Ishikawa (cell line): Measurements from ENCODE around the gene SYTL3.

Source experiments
- CEBPB ChIP-seq: IDR thresholded peaks from 2 replicates; pipeline ENCODE4 v1.6.1; 2012
- CREB1 ChIP-seq: IDR thresholded peaks from 2 replicates; pipeline ENCODE4 v1.6.1; 2012; ENCODE audit warnings: low read depth
- EGR1 ChIP-seq: IDR thresholded peaks from 2 replicates; pipeline ENCODE4 v1.6.1; 2012
- EP300 ChIP-seq: IDR thresholded peaks from 2 replicates; pipeline ENCODE4 v1.6.1; 2012; ENCODE audit warnings: borderline replicate concordance
- FOXM1 ChIP-seq: IDR thresholded peaks from 2 replicates; pipeline ENCODE4 v1.6.1; 2012; ENCODE audit warnings: low read depth, borderline replicate concordance
- MAX ChIP-seq: IDR thresholded peaks from 2 replicates; pipeline ENCODE4 v1.6.1; 2012
- NFIC ChIP-seq: IDR thresholded peaks from 2 replicates; pipeline ENCODE4 v1.6.1; 2012
- RAD21 ChIP-seq: IDR thresholded peaks from 2 replicates; pipeline ENCODE4 v1.6.1; 2012; ENCODE audit warnings: low read depth
- TAF1 ChIP-seq: IDR thresholded peaks from 2 replicates; pipeline ENCODE4 v1.6.1; 2012; ENCODE audit warnings: low read depth, mild to moderate bottlenecking
- TCF12 ChIP-seq: IDR thresholded peaks from 2 replicates; pipeline ENCODE4 v1.6.1; 2012; ENCODE audit warnings: low read depth
- TEAD4 ChIP-seq: IDR thresholded peaks from 2 replicates; pipeline ENCODE4 v1.6.1; 2012
- USF1 ChIP-seq: IDR thresholded peaks from 2 replicates; pipeline ENCODE4 v1.6.1; 2012
- YY1 ChIP-seq: IDR thresholded peaks from 2 replicates; pipeline ENCODE4 v1.6.1; 2012; ENCODE audit warnings: low read depth
- ZBTB7A ChIP-seq: IDR thresholded peaks from 2 replicates; pipeline ENCODE4 v1.6.1; 2012; ENCODE audit warnings: low read depth
- TF ChIP-seq, protein P1 (sequence below): IDR thresholded peaks from 2 replicates; pipeline ENCODE4 v1.6.1; 2012; ENCODE audit warnings: low read depth, mild to moderate bottlenecking

The SYTL3 gene

GRCh38 chr6:158743033-158743651 is 93.3 kb downstream of the SYTL3 start:
- TF ChIP-seq, protein P1, sequence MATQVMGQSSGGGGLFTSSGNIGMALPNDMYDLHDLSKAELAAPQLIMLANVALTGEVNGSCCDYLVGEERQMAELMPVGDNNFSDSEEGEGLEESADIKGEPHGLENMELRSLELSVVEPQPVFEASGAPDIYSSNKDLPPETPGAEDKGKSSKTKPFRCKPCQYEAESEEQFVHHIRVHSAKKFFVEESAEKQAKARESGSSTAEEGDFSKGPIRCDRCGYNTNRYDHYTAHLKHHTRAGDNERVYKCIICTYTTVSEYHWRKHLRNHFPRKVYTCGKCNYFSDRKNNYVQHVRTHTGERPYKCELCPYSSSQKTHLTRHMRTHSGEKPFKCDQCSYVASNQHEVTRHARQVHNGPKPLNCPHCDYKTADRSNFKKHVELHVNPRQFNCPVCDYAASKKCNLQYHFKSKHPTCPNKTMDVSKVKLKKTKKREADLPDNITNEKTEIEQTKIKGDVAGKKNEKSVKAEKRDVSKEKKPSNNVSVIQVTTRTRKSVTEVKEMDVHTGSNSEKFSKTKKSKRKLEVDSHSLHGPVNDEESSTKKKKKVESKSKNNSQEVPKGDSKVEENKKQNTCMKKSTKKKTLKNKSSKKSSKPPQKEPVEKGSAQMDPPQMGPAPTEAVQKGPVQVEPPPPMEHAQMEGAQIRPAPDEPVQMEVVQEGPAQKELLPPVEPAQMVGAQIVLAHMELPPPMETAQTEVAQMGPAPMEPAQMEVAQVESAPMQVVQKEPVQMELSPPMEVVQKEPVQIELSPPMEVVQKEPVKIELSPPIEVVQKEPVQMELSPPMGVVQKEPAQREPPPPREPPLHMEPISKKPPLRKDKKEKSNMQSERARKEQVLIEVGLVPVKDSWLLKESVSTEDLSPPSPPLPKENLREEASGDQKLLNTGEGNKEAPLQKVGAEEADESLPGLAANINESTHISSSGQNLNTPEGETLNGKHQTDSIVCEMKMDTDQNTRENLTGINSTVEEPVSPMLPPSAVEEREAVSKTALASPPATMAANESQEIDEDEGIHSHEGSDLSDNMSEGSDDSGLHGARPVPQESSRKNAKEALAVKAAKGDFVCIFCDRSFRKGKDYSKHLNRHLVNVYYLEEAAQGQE: no peak
- TF ChIP-seq RAD21: no peak
- TF ChIP-seq EP300: no peak
- no peak for TF ChIP-seq USF1
- TF ChIP-seq NFIC: no peak
- TF ChIP-seq TEAD4: no peak
- TF ChIP-seq CREB1: no peak
- TF ChIP-seq YY1: no peak
- TF ChIP-seq FOXM1: no peak
- TF ChIP-seq CEBPB: no peak
- no peak for TF ChIP-seq ZBTB7A
- no peak for TF ChIP-seq TCF12
- no peak for TF ChIP-seq TAF1
- TF ChIP-seq MAX: no peak
- no peak for TF ChIP-seq EGR1

DNA sequence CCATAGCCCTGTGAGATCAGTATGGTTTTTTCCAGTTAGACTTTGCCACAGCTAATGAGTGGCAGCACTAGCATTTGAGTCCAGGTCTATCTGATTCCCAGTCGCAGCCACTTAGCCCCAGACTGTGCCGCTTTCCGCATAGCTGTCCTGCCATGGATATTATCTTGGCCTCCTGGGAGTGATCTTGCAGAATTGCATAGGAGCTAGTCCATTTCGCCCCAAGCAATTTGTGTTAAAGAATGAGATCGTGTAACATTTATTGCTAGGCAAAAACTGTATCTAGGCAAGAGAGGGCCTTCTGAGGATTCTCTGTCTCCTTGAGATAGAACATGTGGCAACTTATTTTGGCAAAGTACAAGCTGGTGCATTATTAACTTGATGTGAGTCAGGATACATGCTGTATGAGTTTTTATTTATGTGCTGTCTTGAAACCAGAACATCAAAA is 95.2 kb downstream of the SYTL3 start:
- TF ChIP-seq EGR1 (no peak), USF1 (no peak)

GRCh38 chr6:158751224-158751623 is 101.4 kb downstream of the SYTL3 start:
- TF ChIP-seq NFIC (no peak), ZBTB7A (no peak), USF1 (no peak), RAD21 (no peak), CREB1 (no peak), TAF1 (no peak), FOXM1 (no peak), EGR1 (no peak), MAX (no peak), EP300 (no peak), TCF12 (no peak), YY1 (no peak)
- TF ChIP-seq, protein P1: no peak

GRCh38 chr6:158751921-158752320 is 102.1 kb downstream of the SYTL3 start:
- TF ChIP-seq CEBPB: no peak
- TF ChIP-seq FOXM1: no peak
- TF ChIP-seq YY1: no peak
- TF ChIP-seq MAX: no peak
- TF ChIP-seq, protein P1: no peak
- TF ChIP-seq TCF12: no peak
- TF ChIP-seq EP300: no peak
- TF ChIP-seq EGR1: no peak
- no peak for TF ChIP-seq ZBTB7A
- no peak for TF ChIP-seq USF1
- no peak for TF ChIP-seq RAD21
- no peak for TF ChIP-seq TEAD4
- TF ChIP-seq NFIC: no peak
- no peak for TF ChIP-seq CREB1
- no peak for TF ChIP-seq TAF1
